ENCODE measurements around the gene EEF1AKMT1. TPM values are rescaled to one million over a fixed set of nuclear protein-coding genes. Genes with fewer than 3 reads are reported as not detected.

The EEF1AKMT1 gene
- total RNA-seq, 1 experiment from 2014 or later, result 6.1 TPM

DNA sequence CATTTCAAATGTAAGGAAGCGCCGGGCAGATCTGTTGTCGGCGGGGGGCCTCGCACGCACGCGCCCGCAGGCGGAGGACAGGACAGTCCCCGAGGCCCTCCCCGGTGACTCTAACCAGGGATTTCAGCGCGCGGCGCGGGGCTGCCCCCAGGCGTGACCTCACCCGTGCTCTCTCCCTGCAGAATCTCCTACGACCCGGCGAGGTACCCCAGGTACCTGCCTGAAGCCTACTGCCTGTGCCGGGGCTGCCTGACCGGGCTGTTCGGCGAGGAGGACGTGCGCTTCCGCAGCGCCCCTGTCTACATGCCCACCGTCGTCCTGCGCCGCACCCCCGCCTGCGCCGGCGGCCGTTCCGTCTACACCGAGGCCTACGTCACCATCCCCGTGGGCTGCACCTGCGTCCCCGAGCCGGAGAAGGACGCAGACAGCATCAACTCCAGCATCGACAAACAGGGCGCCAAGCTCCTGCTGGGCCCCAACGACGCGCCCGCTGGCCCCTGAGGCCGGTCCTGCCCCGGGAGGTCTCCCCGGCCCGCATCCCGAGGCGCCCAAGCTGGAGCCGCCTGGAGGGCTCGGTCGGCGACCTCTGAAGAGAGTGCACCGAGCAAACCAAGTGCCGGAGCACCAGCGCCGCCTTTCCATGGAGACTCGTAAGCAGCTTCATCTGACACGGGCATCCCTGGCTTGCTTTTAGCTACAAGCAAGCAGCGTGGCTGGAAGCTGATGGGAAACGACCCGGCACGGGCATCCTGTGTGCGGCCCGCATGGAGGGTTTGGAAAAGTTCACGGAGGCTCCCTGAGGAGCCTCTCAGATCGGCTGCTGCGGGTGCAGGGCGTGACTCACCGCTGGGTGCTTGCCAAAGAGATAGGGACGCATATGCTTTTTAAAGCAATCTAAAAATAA lies 52.1 kb downstream of the EEF1AKMT1 start:
- H2BK120ac ChIP-seq (ENCODE audit: low read depth, low read length, poor library complexity, severe bottlenecking), result no peak overlapping the region
- H3K4ac ChIP-seq (ENCODE audit: low read depth, low read length), result no peak overlapping the region
- no peak overlapping the region for H2BK12ac ChIP-seq (ENCODE audit: insufficient read length, low read depth, low read length)
- peak overlapping the region; percentile 58; the same call in 1 of the 2 replicates for H3K14ac ChIP-seq (ENCODE audit: insufficient read depth, low read length)
- H4K20me1 ChIP-seq (ENCODE audit: control insufficient read depth, insufficient read depth, insufficient read length), result no peaks in the 10 kb centered on the region
- no peak overlapping the region for H4K8ac ChIP-seq (replicated peaks; ENCODE audit: insufficient read length, low read depth, low read length)
- H3K56ac ChIP-seq (ENCODE audit: insufficient read length, low read depth, low read length), result no peak overlapping the region
- Mint-ChIP-seq H3K27ac (no peak overlapping the region; a peak in 1 of 7 replicates), H3K4me1 (peaks cover 8 to 9% of the 10 kb centered on the region in 2 experiments), H3K36me3 (ENCODE audit: insufficient read depth in 1 of 3, low read depth in 3 of 3) (no peaks in the 10 kb centered on the region), H3K27me3 (ENCODE audit: low read depth) (peaks cover 27% of the 10 kb centered on the region), H3K4me3 (peak overlapping the region; percentile 58 to 73), H3K9me3 (no peaks in the 10 kb centered on the region)
- no CpG with 5 or more reads among the region's 81 CpGs for WGBS (ENCODE audit: extremely low coverage, insufficient read length, low lambda C conversion rate)
- TF ChIP-seq CTCF (conservative IDR thresholded peaks at IDR 0.05), result no peak
- H3K79me1 ChIP-seq (ENCODE audit: insufficient read depth, low read depth, low read length, poor library complexity, severe bottlenecking), result no peaks in the 10 kb centered on the region
- no peak overlapping the region for H4K5ac ChIP-seq (ENCODE audit: insufficient read length, low read depth, low read length)
- no peak overlapping the region for H2AK5ac ChIP-seq (ENCODE audit: insufficient read length, low read length)
- DNase-seq, result peak; percentile 68
- no peak overlapping the region for H3K9ac ChIP-seq (ENCODE audit: extremely low read depth, insufficient read length, low read length)
- H3K9me3 ChIP-seq (ENCODE audit: control insufficient read depth, low read depth, low read length), result no peaks in the 10 kb centered on the region
- H3K4me2 ChIP-seq (ENCODE audit: insufficient read depth, insufficient read length, low read length), result peak overlapping the region; percentile 37
- H3K79me2 ChIP-seq (ENCODE audit: insufficient read depth, low read length), result no peaks in the 10 kb centered on the region
- no peak overlapping the region for H3K27ac ChIP-seq (ENCODE audit: insufficient read length, low read depth, low read length)
- no peak overlapping the region for H4K91ac ChIP-seq (ENCODE audit: insufficient read length, low read depth, low read length)
- H3K27me3 ChIP-seq (ENCODE audit: insufficient read depth, low read length), result no peaks in the 10 kb centered on the region
- H2BK5ac ChIP-seq (ENCODE audit: insufficient read length, low read length), result no peak overlapping the region
- H3K4me1 ChIP-seq (ENCODE audit: insufficient read depth, low read length), result no peaks in the 10 kb centered on the region
- H2AFZ ChIP-seq (ENCODE audit: low read length), result no peak overlapping the region
- no peak overlapping the region for H2BK20ac ChIP-seq (ENCODE audit: low read depth, low read length, poor library complexity, severe bottlenecking)
- H3K18ac ChIP-seq (ENCODE audit: insufficient read length, low read depth, low read length), result peak overlapping the region; percentile 2
- H3K23me2 ChIP-seq (ENCODE audit: insufficient read length, low read depth, low read length, poor library complexity, severe bottlenecking), result no peaks in the 10 kb centered on the region
- no peak overlapping the region for H2BK15ac ChIP-seq (ENCODE audit: low read depth, low read length)
- no peak overlapping the region for H3T11ph ChIP-seq (ENCODE audit: low read length)
- no peak overlapping the region for H3K23ac ChIP-seq (ENCODE audit: insufficient read length, low read depth, low read length)

Data from H9 (cell line).